HG03520 (cell line): Measurements from ENCODE around the gene FLII.
"Not testable (repeated sequence)": the region's sequence is repeated elsewhere in the genome, so short reads cannot be mapped to it uniquely, and the experiment has no call there.

ENCODE experiments used
- ATAC-seq: cut with Tn5 transposase; IDR thresholded peaks from one replicate; pipeline ENCODE4 v1.9.1; 2021; ENCODE audit warnings: mild to moderate bottlenecking, moderate library complexity; ENCODE audit not compliant: unreplicated experiment

The FLII gene

DNA sequence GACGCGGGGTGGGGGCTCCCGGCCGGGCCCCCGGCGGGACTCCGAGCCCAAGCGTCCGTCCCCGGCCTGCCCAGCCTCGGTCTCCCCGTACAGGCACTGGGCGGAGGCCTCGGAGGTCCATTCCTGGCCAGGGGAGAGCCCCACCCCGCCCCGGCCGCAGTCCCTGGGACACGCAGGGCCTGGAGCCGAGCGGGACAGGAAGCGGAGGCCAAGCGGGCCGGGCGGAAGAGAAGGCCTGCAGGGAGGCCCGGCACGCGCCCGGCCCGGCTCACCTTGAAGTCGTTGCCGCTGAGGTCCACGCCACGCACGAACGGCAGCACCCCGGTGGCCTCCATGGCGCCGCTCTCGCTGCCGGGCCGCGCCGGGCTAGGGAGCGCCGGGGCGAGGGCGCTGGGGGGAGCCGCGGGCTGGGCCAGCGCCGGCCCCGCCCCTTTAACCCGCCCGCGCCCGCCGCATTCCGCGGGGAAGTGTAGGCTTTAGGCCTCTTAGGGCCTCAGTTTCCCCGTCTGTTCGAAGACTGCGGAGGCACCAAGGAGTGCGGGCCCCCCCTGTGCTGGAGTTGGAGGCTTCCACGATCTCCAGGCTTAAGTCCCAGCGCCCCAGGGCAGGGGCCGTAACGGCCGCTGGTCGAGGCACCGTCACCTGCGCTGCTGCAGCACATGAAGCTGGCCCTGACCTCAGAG, at the start of gene FLII:
Gene FLII (minus strand): TSS at position 383 of the 683 bp plus-strand sequence. CDS start 48 bp downstream, at position 335.
- no peak for ATAC-seq

DNA sequence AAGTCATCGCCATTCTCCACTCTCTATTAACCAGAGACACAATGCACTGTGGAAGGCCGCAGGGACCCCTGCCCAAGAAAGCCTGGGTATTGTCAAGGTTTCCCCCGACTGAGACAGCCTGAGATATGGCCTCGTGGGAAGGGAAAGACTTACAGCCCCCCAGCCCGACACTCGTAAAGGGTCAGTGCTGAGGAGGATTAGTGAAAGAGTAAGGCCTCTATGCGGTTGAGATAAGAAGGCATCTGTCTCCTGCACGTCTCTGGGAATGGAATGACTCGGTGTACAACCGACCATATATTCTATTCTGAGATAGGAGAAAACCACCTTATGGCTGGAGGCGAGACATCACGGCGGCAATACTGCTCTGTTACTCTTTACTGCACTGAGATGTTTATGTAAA, 44.7 kb upstream of the FLII start:
- ATAC-seq = not testable (repeated sequence)

DNA sequence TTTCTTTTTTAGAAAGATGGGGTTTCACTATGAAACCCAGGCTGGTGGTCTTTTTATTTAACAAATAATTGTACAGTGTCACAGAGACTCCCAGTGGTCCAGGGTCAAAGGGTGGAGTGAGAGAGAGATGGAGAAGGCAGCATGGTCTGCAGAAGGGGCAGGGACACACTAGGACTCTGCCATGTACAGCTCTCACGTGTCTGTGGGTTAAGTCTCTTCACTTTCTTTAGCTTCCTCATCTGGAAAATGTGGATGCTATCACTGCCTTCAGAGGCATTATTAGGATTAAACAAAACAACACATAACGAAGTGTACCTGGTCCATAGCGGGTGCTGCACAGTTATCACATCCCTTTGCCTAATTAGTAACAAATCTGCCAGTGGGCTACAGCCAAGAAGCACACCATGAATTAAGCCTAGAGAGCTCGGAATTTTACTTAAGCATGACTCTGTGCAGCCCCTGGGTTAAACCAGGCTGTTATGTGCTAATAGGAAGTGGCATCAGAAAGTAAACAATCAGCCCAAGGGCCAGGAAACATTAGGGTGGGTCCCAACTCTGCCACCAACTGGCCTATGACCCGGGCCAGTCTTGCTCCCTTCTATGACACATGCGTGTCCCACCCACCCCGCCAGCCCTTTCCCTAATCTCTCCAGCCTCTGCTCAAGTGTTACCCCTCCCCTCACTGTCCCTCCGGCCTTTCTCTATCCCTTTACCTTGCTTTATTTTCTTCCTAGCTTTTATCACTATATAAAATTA, 42.4 kb upstream of the FLII start:
- no peak for ATAC-seq

DNA sequence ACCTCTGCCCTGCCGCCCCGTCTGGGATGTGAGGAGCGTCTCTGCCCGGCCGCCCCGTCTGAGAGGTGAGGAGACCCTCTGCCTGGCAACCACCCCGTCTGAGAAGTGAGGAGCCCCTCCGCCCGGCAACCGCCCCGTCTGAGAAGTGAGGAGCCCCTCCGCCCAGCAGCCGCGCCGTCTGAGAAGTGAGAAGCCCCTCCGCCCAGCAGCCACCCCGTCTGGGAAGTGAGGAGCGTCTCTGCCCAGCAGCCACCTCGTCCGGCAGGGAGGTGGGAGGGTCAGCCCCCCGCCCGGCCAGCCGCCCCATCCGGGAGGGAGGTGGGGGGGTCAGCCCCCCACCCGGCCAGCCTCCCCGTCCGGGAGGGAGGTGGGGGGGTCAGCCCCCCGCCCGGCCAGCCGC, 39.5 kb upstream of the FLII start:
- ATAC-seq = not testable (repeated sequence)

DNA sequence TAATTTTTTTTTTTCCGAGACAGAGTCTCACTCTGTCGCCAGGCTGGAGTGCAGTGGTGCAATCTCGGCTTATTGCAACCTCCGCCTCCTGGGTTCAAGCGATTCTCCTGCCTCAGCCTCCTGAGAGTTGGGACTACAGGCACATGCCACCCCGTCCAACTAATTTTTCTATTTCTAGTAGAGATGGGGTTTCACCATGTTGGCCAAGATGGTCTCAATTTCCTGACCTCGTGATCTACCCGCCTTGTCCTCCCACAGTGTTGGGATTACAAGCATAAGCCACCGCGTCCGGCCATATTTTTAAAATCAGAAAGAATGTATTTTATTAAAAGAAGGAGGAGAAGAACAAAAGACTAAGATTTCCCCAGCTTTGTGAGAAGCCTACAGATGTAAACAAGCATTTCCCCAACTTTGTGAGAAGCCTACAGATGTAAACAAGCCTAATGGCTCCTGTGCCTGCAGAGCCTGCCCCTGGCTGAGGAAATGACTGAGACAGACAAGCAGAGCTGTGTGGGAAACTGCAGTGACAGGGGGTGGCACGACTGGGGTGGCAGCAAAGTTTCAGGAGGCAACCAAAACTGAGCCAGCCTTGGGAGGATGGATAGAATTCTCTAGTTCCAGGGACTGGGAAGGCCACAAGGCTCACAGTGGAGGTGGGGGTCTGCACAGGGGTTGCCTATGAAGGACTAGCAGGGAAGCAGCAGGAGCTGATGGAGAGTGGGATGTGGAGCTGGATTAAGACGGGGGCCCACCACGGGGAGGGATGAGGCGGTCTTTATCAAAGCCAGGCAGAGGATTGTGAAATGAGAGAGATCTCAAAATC, 33.4 kb upstream of the FLII start:
- no peak for ATAC-seq

DNA sequence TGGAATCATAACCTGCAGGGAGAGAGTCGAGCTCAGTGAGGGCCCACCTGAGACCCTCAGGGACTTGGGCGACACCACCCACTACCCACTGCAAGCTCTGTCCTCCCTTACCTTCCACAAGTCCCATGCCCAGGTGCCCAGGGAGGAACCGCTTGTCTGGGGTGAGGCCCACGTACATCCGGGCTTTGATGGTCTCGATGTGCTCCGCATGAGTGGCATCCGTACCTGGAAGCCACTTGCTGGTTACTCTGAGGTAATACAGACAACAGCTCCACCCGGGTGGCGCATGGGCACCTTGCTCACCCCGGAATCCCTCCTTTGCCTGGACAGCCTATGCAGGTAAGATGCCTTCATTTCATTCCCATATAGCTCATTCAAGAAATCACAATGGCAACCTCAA, 26.8 kb upstream of the FLII start:
- no peak for ATAC-seq

DNA sequence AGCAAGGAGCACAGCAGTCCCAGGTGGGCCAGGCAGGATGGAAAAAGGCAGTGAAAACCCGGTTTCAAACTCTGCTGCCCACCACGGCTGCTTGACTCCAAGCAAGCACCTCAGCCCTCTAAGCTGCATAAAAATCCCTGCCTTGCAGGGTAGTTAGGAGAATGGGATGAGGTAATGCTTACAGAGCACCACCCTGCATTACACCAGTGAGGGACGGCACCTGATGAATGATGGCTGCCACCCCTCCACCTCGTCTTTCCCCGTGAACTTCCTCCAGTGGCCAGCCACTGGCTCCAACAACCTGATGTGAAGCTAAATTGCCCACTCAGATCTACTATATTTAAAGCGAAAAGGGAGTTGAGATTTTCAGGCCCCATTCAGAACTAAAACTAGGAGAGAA, 23.2 kb upstream of the FLII start:
- no peak for ATAC-seq

DNA sequence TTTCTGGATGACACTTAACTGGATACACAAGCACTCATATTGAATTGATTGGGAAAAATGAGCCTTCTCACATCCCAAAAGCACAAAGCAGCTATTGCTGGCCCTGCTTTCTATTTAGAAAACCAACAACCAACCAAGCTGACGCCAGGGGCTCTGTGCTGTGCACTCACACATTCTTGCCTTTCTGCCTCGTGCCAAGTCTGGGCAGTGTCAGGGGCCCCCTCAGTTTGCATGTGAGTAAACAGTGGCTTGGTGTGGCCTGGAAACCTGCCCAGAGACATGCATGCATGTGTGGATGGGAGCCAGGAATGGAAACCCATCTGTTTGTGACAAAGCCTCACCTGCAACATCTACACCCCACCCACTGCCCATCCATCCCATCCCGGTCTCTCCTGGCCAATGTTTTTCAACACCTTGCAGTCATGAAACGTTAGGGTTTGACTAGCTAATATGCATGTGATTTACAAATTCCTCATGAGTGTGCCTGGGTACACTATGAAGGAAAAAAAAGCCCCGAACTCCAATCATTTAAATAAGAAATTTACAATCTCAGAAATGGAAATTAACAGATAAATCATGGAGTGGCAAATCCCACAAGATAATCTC, 22.3 kb upstream of the FLII start:
- no peak for ATAC-seq

DNA sequence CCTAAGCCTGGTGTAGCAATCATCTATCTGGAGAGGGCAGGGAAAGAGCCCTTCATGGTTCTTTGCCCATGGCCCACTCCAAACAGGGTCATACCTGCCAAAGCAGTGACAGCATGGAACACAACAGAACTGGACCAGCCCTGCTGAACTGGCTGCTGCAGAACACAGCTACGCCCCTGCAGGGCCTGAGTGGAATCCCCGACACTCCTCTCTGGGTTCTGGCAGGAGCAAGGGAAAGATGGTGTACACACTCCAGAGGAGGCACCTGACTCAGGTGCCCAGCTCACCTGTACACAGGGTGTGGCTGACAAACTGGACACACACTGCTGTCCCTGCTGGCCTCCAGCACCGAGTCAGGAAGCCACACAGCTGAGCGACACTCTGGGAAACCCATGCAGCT, 21.7 kb upstream of the FLII start:
- ATAC-seq = no peak

DNA sequence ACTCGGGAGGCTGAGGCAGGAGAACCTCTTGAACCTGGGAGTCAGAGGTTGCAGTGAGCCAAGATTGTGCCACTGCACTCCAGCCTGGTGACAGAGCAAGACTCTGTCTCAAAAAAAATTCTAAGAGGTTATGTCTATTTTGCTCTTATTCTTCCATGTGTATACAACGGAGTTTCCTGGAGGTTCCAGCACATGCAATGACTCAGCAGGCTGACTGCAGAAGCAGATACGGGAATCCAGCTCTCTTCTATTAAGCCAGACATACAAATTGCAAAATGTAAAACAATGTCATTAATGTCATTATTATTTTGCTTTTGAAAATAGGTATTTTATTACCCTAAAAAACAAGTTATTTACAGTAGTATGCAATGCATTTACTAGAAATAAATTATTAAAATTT, 20.3 kb upstream of the FLII start:
- ATAC-seq = no peak

DNA sequence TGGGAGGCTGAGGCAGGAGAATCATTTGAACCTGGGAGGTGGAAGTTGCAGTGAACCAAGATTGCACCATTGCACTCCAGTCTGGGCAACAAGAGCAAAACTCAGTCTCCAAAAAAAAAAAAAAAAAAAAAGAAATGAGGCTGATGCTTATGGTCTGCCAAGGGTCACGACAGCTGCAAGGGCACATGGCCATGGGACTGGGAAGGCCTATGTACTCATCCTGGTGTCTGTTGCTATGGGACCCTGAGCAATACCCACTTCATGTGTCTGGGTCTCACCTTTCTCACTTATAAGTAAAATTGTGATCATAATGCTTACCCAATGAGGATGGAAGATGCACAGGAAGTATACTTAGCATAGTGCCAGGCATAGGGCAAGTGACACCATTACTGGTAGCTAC, 18.5 kb upstream of the FLII start:
- ATAC-seq = no peak

DNA sequence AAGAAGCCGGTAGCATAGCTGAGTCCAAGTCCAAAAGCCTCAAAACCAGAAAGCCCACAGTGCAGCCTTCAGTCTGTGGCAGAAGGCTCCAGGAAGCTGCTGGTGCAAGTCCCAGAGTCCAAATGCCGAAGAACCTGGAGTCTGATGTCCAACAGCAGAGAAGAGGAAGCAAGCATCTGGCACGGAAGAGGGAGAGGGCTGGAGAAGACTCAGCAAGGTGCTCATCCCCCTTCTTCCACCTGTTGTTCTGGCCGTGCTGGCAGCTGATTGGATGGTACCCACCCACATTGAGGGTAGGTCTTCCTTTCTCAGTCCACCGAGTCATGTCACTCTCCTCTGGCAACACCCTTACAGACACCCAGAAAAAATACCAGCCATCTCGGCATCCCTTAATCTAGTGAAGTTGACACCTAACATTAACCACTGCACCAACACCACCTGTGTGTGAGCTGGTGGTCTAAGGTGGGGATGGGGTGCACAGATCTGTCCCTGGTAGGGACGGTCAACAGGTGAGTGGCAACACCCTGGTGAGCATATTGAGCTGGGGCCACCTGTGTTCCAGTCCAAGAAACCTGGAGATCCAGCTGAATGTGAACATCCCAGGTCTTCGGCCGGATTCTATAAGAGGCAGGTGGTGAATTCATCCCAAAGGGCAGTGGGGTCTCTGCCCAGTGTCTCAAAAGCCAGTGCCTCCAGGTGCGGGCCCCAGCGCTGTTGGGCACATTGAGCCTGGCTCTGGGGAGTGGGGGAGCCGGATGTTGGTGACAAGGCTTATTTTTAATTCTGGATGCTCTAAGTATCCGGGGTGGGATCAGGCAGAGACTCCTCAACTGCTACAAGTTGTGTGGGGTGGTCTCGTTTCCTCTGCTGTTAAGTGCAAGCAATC, 11.8 kb upstream of the FLII start:
- ATAC-seq = no peak

DNA sequence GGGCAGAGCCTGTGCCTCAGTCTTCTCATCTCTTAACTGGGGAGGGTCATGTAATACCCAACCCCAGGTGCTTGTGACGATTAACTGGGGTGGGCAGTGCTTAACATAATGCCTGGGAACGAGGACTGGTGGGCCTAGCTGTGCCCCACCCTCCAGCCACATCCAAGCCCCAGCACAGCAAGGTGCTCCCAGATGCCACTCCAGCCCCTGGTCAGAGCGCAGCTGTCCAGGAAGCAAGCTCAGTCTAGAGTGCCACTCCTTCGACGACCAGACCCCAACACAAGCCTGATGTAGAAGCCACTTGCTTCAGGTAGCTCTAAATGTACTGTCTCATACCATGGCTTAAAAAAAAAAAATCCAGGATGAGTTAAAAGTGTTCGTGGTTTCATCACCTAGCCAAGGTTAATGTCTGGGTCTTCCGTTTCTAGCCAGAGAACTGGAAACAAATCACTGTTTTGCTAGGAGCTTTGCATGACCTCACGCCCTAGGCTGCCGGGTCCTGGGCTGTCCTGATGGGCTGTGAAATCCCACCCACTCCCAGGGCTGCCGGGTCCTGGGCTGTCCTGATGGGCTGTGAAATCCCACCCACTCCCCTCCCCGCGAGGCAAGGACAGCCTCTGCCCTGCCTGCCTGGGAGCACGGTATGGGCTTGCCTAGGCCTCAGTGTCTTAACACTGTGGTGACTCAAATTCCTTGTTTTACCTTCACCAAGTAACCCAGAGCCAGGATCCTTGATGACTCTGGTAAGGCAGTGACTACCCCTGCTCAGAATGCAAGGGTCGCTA, 9.6 kb upstream of the FLII start:
- ATAC-seq = no peak

DNA sequence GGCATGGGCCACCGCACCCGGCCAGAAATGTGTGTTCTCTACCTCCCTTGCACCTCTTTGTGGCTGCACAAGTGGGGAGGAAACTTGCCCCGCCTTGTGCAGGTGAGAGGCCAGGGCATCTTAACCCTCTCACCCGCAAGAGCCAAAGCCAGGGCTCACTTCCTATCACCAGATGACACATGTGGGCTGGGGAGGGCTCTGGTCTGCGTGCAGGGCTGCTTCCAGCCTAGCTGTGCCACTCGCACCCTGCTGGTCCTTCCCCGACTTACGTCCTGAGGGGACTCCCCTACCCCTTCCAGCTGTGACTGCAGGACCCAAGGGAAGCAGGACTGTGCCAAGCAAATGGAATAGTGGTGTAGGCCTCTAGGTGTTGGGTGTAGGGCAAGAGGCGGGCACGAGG, 8.8 kb upstream of the FLII start:
- no peak for ATAC-seq

DNA sequence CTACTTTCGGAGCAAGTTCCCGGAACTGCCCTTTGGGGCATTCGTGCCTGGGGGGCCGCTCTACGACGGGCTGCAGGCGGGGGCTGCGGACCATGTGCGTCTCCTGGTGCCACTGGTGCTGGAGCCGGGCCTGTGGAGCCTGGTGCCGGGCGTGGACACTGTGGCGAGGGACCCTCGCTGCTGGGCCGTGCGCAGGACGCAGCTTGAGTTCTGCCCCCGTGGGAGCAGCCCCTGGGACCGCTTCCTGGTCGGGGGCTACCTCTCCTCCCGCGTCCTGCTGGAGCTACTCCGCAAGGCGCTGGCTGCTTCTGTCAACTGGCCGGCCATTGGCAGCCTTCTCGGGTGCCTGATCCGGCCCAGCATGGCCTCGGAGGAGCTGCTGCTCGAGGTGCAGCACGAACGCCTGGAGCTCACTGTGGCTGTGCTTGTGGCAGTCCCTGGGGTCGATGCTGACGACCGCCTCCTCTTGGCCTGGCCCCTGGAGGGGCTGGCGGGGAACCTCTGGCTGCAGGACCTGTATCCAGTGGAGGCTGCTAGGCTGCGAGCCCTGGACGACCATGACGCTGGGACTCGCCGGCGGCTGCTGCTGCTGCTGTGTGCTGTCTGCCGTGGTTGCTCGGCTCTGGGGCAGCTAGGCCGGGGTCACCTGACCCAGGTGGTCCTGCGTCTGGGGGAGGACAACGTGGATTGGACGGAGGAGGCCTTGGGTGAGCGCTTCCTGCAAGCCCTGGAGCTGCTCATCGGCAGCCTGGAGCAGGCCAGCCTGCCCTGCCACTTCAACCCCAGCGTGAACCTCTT, 5.5 kb upstream of the FLII start:
- ATAC-seq = no peak

DNA sequence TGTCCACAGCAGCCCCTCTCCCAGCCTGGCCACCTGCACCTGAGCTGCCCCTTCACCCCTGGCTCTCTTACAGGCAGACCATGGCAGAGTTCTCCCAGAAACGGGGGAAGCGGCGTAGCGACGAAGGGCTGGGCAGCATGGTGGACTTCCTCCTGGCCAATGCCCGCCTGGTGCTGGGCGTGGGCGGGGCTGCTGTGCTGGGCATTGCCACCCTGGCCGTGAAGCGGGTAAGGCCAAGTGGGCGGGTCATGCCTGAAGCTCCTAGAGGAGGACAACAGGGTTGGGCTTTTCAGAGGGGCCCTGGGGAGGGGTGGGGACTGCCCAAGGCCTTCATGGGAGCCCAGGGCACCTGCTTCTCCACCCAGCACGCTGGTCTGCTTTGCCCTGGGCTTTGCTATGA, 4.1 kb upstream of the FLII start:
- no peak for ATAC-seq

DNA sequence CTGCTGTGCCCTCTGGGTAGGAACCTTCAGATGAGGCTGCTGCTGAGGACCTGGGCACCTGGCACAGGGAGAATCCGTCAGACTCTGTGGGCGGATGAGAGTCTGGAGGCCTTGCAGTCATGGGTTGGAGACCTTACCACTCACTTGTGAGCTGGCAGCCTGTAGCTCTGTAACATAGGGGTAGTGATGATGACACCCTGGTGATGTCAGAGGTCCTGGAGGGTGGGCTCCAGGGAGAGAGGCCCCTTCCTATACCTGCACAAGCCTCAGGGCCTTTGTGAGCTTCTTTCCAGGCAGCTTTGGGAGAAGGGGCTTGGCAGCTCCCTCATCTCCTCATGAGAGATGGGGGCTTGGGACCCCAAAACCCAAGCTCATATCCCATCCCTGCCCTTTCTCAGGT, 3.6 kb upstream of the FLII start:
- ATAC-seq = no peak

DNA sequence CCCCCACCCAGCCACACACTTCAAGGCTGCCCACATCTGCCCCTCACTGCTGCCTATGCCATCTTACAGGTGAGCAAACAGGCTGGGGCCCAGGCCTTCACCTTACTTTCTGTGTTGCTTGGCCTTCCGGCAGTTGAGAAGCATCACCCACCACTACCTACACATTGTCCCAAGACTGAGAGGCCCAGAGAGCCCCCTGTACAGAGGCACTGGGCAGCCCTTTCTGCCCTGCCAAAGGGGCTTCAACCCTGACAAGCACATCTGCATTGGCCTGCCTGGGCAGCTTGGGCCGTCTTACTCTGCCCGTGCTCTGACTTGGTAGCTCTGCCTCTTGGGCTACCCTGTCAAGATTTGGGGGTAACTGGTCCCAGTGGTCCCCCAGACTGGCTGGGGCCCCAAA, 3.1 kb upstream of the FLII start:
- no peak for ATAC-seq

DNA sequence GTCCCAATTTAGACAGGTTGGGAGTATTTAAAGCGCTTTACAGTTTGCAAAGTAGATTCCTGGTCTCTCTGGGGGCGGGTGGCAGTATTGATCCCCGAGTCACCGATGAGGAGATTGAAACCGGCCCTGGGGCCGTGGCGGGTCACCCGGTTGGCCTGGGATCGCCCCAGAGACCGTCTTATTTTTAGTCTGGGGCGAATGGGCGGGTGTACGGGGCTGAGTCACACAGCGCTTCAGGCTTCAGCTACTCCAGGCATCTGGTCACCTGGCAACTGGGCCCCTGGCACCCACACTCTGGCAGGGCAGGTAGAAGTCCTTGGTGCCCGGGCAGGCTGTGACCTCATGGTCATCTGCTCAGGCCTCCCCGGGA, 2.6 kb upstream of the FLII start:
- ATAC-seq = no peak
